ENCODE results near the gene SYT13.
"Not testable (repeated sequence)": the region's sequence is repeated elsewhere in the genome, so short reads cannot be mapped to it uniquely, and the experiment has no call there.

SYT13 gene

GRCh38 chr11:45270946-45271716 is 15.0 kb downstream of the SYT13 start:
- DNase-seq: no peak

GRCh38 chr11:45269678-45270077 is 16.5 kb downstream of the SYT13 start:
- DNase-seq: no peak

- DNase-seq: no peak
These were observed 18.4 kb downstream of the SYT13 start for GRCh38 chr11:45267652-45268299.

- DNase-seq: no peak
These were observed 19.1 kb downstream of the SYT13 start for GRCh38 chr11:45267052-45267451.

GRCh38 chr11:45266676-45267020 is 19.5 kb downstream of the SYT13 start:
- DNase-seq: no peak

- DNase-seq: no peak
These were observed 20.0 kb downstream of the SYT13 start for GRCh38 chr11:45265969-45266675.

GRCh38 chr11:45264839-45265515 is 21.2 kb downstream of the SYT13 start:
- DNase-seq: no peak

GRCh38 chr11:45263773-45264172 is 22.4 kb downstream of the SYT13 start:
- no peak for DNase-seq

GRCh38 chr11:45262900-45263299 is 23.2 kb downstream of the SYT13 start:
- DNase-seq: no peak

- no peak for DNase-seq
These were observed 26.1 kb downstream of the SYT13 start for GRCh38 chr11:45260071-45260470.

- no peak for DNase-seq
These were observed 26.5 kb downstream of the SYT13 start for GRCh38 chr11:45259592-45259991.

GRCh38 chr11:45258982-45259530 is 27.1 kb downstream of the SYT13 start:
- DNase-seq: no peak

GRCh38 chr11:45254070-45254469 is 32.1 kb downstream of the SYT13 start:
- no peak for DNase-seq

- no peak for DNase-seq
These were observed 32.5 kb downstream of the SYT13 start for GRCh38 chr11:45253640-45254039.

GRCh38 chr11:45252877-45253276 is 33.3 kb downstream of the SYT13 start:
- DNase-seq: no peak

GRCh38 chr11:45252134-45252856 is 33.8 kb downstream of the SYT13 start:
- peak; percentile 69 for DNase-seq

GRCh38 chr11:45250035-45250718 is 36.0 kb downstream of the SYT13 start:
- DNase-seq: no peak

GRCh38 chr11:45249372-45249771 is 36.8 kb downstream of the SYT13 start:
- DNase-seq: not testable (repeated sequence)

GRCh38 chr11:45248501-45249011 is 37.6 kb downstream of the SYT13 start:
- peak; percentile 33 for DNase-seq

GRCh38 chr11:45247433-45247832 is 38.7 kb downstream of the SYT13 start:
- no peak for DNase-seq

GRCh38 chr11:45246241-45246640 is 39.9 kb downstream of the SYT13 start:
- no peak for DNase-seq
